Erythroblast (primary cell): ENCODE results near the gene CEP164.

Experiments
- GATA1 ChIP-seq: IDR thresholded peaks from 2 replicates; pipeline ENCODE4 v1.6.1; 2011; ENCODE audit warnings: low read depth, mild to moderate bottlenecking, control low read depth, low read length, moderate library complexity
- POLR2A ChIP-seq: IDR thresholded peaks from 2 replicates; pipeline ENCODE4 v1.6.1; 2011; ENCODE audit warnings: mild to moderate bottlenecking, low read length

GRCh38 chr11:117418737-117419481 lies 91.3 kb downstream of the CEP164 start:
- TF ChIP-seq POLR2A (no peak), GATA1 (no peak)
